Activated naive CD8-positive, alpha-beta T cell treated with anti-CD3 and anti-CD28 coated beads for 36 hours (primary cell): ENCODE data around the gene MARK3. TPM values are rescaled to one million over a fixed set of nuclear protein-coding genes. Genes with fewer than 3 reads are reported as not detected.

Experiments
- DNase-seq: peaks from one replicate; pipeline ENCODE4 v3.0.0; 2021
- H3K27ac Mint-ChIP-seq: one replicate; pipeline ENCODE4 v1.8.0; 2022; ENCODE audit warnings: mild to moderate bottlenecking, moderate library complexity, mixed read lengths
- H3K27me3 Mint-ChIP-seq: one replicate; pipeline ENCODE4 v1.8.0; 2022; ENCODE audit warnings: mild to moderate bottlenecking, mixed read lengths
- H3K36me3 Mint-ChIP-seq: one replicate; pipeline ENCODE4 v1.8.0; 2021; ENCODE audit warnings: mild to moderate bottlenecking, mixed read lengths
- H3K4me1 Mint-ChIP-seq: one replicate; pipeline ENCODE4 v1.8.0; 2021; ENCODE audit warnings: mixed read lengths
- H3K4me3 Mint-ChIP-seq: one replicate; pipeline ENCODE4 v1.8.0; 2022; ENCODE audit warnings: mild to moderate bottlenecking, moderate library complexity, mixed read lengths
- H3K9me3 Mint-ChIP-seq: one replicate; pipeline ENCODE4 v1.8.0; 2022; ENCODE audit warnings: mixed read lengths
- total RNA-seq, 2 experiments: library from RNA; stranded (reverse); gene quantifications; one replicate each; pipeline ENCODE4 v1.2.3, GENCODE V29; 2021

MARK3 gene
- total RNA-seq, 2 experiments from 2014 or later = 71.0 to 74.3 TPM

- Mint-ChIP-seq H3K36me3 (peaks cover 6% of the 10 kb centered on the region), H3K9me3 (no peaks in the 10 kb centered on the region), H3K4me1 (peaks cover 14% of the 10 kb centered on the region), H3K27ac (no peak overlapping the region), H3K27me3 (peaks cover 10% of the 10 kb centered on the region), H3K4me3 (no peak overlapping the region)
- DNase-seq = no peak
These were observed 2.8 kb upstream of the MARK3 start for GRCh38 chr14:103382376-103382775.

DNA sequence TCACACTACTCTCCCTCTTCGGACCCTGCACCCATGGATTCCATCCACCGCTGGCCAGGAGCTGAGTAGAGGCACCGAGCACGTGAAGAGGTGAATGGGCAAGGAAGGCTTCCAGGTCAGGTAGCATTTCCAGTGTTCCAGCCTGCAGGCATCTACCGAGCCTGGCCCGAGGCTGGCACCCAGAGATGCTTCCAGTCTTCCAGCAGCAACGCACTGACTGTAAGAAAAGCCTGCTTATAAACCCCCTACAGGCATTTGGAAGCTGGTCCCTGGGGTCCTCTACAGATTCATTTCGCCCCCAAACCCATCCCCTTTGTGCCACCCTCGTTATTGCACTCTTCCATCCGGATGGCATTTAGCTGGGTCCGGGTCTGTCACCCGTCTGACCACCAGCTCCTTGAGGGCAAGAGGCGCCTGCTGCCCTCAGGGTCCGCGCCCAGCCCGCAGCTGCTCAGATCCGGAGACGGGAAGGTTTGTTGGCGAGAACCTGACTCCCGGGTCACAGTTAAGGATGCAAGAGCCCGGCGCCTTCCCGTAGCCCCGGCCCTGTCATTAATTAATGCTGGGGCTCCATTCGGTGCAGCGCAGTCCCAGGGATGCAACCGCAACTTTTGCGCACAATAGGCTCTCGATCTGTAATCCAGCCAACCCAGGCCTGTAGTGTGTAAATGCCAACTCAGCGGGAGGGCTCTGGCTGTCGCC, 614 bp upstream of the MARK3 start:
- H3K36me3 Mint-ChIP-seq = peaks cover 22% of the 10 kb centered on the region
- DNase-seq = no peak
- H3K9me3 Mint-ChIP-seq = no peaks in the 10 kb centered on the region
- peaks cover 32% of the 10 kb centered on the region for H3K4me1 Mint-ChIP-seq
- H3K27me3 Mint-ChIP-seq = peaks cover 10% of the 10 kb centered on the region
- peak overlapping the region; percentile 96 for H3K4me3 Mint-ChIP-seq
- peak overlapping the region; percentile 85 for H3K27ac Mint-ChIP-seq

DNA sequence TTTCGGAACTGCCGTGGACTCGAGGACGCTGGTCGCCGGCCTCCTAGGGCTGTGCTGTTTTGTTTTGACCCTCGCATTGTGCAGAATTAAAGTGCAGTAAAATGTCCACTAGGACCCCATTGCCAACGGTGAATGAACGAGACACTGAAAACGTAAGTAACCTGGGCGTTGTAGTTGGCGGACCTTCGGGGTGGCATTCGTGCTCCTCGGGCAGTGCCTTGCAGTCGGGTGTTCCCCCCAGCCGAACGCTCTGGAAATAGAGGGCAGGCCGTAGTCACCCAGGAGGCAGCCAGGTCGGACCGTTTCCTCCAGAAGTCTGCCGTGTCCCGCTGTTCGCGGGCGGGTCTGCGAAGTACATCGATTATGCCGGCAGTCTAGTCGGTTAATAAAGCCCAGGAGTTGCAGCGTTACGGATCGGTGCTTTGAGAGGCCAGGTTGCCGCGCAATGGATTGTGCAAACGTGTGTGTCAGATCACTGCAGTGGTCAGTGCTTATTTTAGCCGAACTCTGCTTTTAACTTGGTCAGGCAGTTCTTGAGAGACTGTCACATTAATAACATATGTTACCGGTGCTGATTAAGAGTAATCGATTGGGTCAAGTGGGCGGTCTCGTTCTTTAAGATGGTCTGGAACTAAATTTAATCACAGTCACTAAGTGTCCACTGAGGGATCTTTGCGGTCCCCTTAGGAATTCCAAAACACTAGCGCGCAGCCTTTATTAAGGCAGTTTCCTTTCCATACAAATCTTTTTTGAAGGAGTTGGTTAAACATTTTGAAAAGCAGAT, 906 bp downstream of the MARK3 start:
- H3K27ac Mint-ChIP-seq = peak overlapping the region; percentile 95
- H3K9me3 Mint-ChIP-seq = no peaks in the 10 kb centered on the region
- H3K4me1 Mint-ChIP-seq = peaks cover 41% of the 10 kb centered on the region
- H3K4me3 Mint-ChIP-seq = peak overlapping the region; percentile 96
- peaks cover 10% of the 10 kb centered on the region for H3K27me3 Mint-ChIP-seq
- H3K36me3 Mint-ChIP-seq = peaks cover 24% of the 10 kb centered on the region
- peak; percentile 40 for DNase-seq

GRCh38 chr14:103386713-103387329, 1.6 kb downstream of the MARK3 start:
- no peak for DNase-seq
- peak overlapping the region; percentile 95 for H3K27ac Mint-ChIP-seq
- peaks cover 41% of the 10 kb centered on the region for H3K4me1 Mint-ChIP-seq
- H3K27me3 Mint-ChIP-seq = peaks cover 5% of the 10 kb centered on the region
- peak overlapping the region; percentile 96 for H3K4me3 Mint-ChIP-seq
- no peaks in the 10 kb centered on the region for H3K9me3 Mint-ChIP-seq
- peaks cover 24% of the 10 kb centered on the region for H3K36me3 Mint-ChIP-seq

DNA sequence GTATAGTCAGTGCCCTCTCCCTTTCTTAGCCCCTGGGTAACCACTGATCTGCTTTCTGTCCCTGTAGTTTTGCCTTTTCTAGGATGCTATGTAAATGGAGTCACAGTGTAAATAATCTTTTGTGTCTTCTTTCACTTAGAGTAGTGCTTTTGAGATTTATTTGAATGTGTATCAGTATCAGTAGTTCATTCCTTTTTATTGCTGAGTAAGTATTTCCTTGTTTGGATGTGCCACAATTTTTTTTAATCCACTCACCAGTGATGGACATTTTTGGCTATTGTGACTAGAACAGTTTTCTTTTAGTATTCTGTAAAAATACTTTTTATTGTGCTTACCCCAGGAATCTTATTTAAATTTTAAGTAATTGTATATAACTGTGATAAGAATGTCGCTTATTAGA, 3.4 kb downstream of the MARK3 start:
- H3K9me3 Mint-ChIP-seq = no peaks in the 10 kb centered on the region
- H3K36me3 Mint-ChIP-seq = peaks cover 24% of the 10 kb centered on the region
- DNase-seq = no peak
- peaks cover 43% of the 10 kb centered on the region for H3K4me1 Mint-ChIP-seq
- no peak overlapping the region for H3K27ac Mint-ChIP-seq
- H3K4me3 Mint-ChIP-seq = peak overlapping the region; percentile 69
- H3K27me3 Mint-ChIP-seq = no peaks in the 10 kb centered on the region

- peaks cover 24% of the 10 kb centered on the region for H3K36me3 Mint-ChIP-seq
- peaks cover 56% of the 10 kb centered on the region for H3K4me1 Mint-ChIP-seq
- no peaks in the 10 kb centered on the region for H3K9me3 Mint-ChIP-seq
- no peak for DNase-seq
- H3K27ac Mint-ChIP-seq = no peak overlapping the region
- H3K27me3 Mint-ChIP-seq = no peaks in the 10 kb centered on the region
- no peak overlapping the region for H3K4me3 Mint-ChIP-seq
These were observed 5.4 kb downstream of the MARK3 start for GRCh38 chr14:103390605-103391004.

DNA sequence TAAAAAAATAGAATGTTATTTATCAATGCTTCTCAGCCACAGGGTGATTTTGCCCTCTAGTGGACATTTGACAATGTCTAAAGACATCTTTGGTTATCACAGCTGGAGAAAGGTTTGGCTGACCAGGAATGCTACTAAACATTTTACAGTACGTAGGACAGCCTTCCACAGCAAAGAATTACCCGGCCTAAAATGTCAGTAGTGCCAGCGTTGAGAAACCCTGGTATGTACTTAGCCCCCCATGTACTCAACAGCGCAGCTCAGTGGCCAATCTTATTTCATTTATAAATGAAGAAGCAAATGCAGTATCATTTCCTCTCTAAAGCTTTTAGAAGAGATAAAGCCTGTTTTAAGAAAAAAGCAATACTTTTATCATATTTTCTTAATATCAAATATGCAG, 5.8 kb downstream of the MARK3 start:
- Mint-ChIP-seq H3K9me3 (no peaks in the 10 kb centered on the region), H3K27ac (no peak overlapping the region), H3K4me3 (no peak overlapping the region), H3K36me3 (peaks cover 24% of the 10 kb centered on the region), H3K4me1 (peaks cover 61% of the 10 kb centered on the region), H3K27me3 (no peaks in the 10 kb centered on the region)
- DNase-seq = peak; percentile 20

DNA sequence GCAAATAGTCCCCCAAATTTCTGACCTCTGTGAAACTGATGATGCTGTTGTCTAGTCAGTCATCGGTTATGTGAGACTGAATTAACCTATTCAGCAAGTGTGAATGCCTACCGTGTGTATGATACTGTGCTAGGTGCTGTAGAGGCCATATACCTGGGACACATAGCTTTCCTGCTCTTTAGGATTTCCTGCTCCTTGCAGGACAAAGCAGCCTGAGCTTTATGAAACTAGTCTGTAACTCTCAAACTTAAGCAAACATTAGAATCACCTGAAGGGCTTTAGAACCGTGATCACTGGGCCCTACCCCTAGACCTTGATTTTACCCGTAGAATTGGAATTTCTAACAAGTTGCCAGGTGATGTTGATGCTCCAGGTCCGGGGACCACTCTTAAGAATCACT, 6.9 kb downstream of the MARK3 start:
- Mint-ChIP-seq H3K27ac (no peak overlapping the region), H3K9me3 (no peaks in the 10 kb centered on the region), H3K4me1 (peaks cover 66% of the 10 kb centered on the region), H3K4me3 (no peak overlapping the region), H3K27me3 (no peaks in the 10 kb centered on the region), H3K36me3 (peaks cover 19% of the 10 kb centered on the region)
- no peak for DNase-seq

DNA sequence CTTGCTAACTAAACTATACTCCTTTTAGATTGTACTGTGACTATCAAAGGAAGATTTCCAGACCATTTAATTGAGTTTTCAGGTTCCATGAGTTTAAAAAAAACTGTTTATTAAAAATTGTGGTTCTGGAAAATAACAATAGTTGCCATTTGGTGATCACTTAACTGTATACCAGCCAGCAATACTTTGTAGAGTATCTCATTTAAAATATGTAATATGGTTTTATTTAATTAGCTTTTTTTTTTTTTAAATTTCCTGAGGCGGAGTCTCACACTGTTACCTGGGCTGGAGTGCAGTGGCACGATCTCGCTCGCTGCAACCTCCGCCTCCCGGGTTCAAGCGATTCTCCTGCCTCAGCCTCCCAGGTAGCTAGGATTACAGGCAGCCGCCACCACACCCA, 7.4 kb downstream of the MARK3 start:
- no peaks in the 10 kb centered on the region for H3K9me3 Mint-ChIP-seq
- H3K4me3 Mint-ChIP-seq = no peak overlapping the region
- peaks cover 66% of the 10 kb centered on the region for H3K4me1 Mint-ChIP-seq
- H3K27me3 Mint-ChIP-seq = no peaks in the 10 kb centered on the region
- H3K36me3 Mint-ChIP-seq = peaks cover 18% of the 10 kb centered on the region
- no peak for DNase-seq
- no peak overlapping the region for H3K27ac Mint-ChIP-seq

GRCh38 chr14:103393070-103393469, 7.9 kb downstream of the MARK3 start:
- H3K27ac Mint-ChIP-seq = no peak overlapping the region
- no peak for DNase-seq
- peaks cover 15% of the 10 kb centered on the region for H3K36me3 Mint-ChIP-seq
- peaks cover 66% of the 10 kb centered on the region for H3K4me1 Mint-ChIP-seq
- H3K9me3 Mint-ChIP-seq = no peaks in the 10 kb centered on the region
- H3K27me3 Mint-ChIP-seq = no peaks in the 10 kb centered on the region
- no peak overlapping the region for H3K4me3 Mint-ChIP-seq

- Mint-ChIP-seq H3K36me3 (peaks cover 10% of the 10 kb centered on the region), H3K27me3 (no peaks in the 10 kb centered on the region), H3K27ac (peak overlapping the region; percentile 29), H3K4me1 (peaks cover 64% of the 10 kb centered on the region), H3K4me3 (peak overlapping the region; percentile 14), H3K9me3 (no peaks in the 10 kb centered on the region)
- DNase-seq = no peak
These were observed 8.7 kb downstream of the MARK3 start for GRCh38 chr14:103393676-103394626.

- Mint-ChIP-seq H3K36me3 (peaks cover 8% of the 10 kb centered on the region), H3K4me1 (peaks cover 64% of the 10 kb centered on the region), H3K27me3 (no peaks in the 10 kb centered on the region), H3K9me3 (no peaks in the 10 kb centered on the region), H3K27ac (no peak overlapping the region), H3K4me3 (peak overlapping the region; percentile 11)
- no peak for DNase-seq
These were observed 10.0 kb downstream of the MARK3 start for GRCh38 chr14:103395244-103395643.

DNA sequence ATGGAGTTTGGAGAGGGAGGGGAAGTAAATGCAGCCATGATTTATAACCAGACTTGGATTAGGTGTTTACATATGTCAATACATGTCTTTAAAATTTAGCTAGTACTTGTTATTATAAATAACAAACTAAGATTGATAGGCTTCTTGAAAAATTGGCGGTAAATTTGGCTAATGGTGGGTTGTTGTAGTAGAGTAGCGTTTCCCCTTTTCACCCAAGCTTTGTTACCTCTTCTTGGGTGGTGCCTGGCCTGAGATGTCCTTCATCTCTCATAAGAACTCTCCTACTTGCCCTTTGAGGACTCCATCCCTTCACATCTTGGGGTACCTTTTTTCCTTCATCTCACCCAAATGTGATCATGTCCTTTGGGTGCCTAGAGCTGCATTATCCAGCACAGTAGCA, 11.2 kb downstream of the MARK3 start:
- Mint-ChIP-seq H3K36me3 (peaks cover 7% of the 10 kb centered on the region), H3K27ac (no peak overlapping the region)

DNA sequence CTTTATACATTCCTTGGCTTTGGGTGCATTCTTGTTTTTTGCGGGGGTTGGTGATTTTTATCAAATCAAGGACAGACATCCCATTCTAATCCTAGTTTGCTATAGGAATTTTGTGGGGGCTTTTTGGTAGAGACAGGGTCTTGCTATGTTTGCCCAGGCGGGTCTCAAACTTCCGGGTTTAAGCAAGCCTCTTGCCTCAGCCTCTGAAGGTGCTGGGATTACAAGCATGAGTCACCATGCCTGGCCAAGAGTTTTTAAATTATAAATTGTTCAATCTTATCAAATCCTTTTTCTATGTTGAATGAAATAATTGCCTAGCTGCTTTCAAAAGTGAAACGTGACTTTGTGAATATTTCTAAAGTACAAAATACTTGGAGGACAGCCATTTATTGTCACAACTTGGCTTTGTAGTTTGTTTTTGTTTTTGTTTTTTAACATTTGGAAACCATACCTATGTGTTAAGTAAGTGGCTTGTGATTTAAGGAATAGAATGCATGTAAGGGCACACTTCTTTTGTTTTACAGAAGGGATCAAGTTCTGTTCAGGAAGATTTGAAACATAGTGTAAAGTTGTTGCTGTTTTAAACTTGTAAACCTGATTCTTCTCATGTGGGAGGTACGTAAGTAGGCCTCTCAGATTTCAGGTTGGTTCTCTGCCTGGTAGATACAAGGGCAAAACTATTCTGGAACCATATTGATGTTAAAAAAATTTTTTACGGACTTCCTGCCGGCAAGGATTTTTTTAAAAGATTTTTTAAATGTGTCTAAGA, 13.4 kb downstream of the MARK3 start:
- H3K36me3 Mint-ChIP-seq = peaks cover 7% of the 10 kb centered on the region
- H3K27ac Mint-ChIP-seq = no peak overlapping the region
- DNase-seq = no peak
- no peak overlapping the region for H3K4me3 Mint-ChIP-seq
- peaks cover 73% of the 10 kb centered on the region for H3K4me1 Mint-ChIP-seq
- H3K9me3 Mint-ChIP-seq = no peaks in the 10 kb centered on the region
- H3K27me3 Mint-ChIP-seq = no peaks in the 10 kb centered on the region

More for the DNA sequence above, 11.2 kb downstream of the MARK3 start:
- Mint-ChIP-seq H3K27me3 (no peaks in the 10 kb centered on the region), H3K4me1 (peaks cover 68% of the 10 kb centered on the region), H3K9me3 (no peaks in the 10 kb centered on the region), H3K4me3 (no peak overlapping the region)
- no peak for DNase-seq
